NCI-H1417 (cell line): ENCODE data around the gene PLA2G4A.

Experiments used
- DNase-seq, 3 experiments: peaks; one replicate each; lab custom pipeline; 2025; lab: John Stamatoyannopoulos, UW

Gene PLA2G4A

GRCh38 chr1:186834399-186834958 lies 5.7 kb downstream of the PLA2G4A start:
- no peak for DNase-seq

GRCh38 chr1:186835448-186835847 lies 6.7 kb downstream of the PLA2G4A start:
- DNase-seq = no peak

GRCh38 chr1:186837806-186838205 lies 9.1 kb downstream of the PLA2G4A start:
- no peak for DNase-seq

- DNase-seq = peak in 2 of 3 experiments; percentile 2 to 48
These were observed 9.8 kb downstream of the PLA2G4A start for GRCh38 chr1:186838380-186839040.

- DNase-seq = no peak
These were observed 10.3 kb downstream of the PLA2G4A start for GRCh38 chr1:186839041-186839400.

GRCh38 chr1:186841599-186841998 lies 12.8 kb downstream of the PLA2G4A start:
- no peak for DNase-seq

- no peak for DNase-seq
These were observed 13.8 kb downstream of the PLA2G4A start for GRCh38 chr1:186842547-186842946.

- no peak for DNase-seq
These were observed 14.5 kb downstream of the PLA2G4A start for GRCh38 chr1:186843226-186843625.

- DNase-seq = no peak
These were observed 15.2 kb downstream of the PLA2G4A start for GRCh38 chr1:186843931-186844330.

GRCh38 chr1:186845576-186846210 lies 16.9 kb downstream of the PLA2G4A start:
- no peak for DNase-seq

- no peak for DNase-seq
These were observed 19.9 kb downstream of the PLA2G4A start for GRCh38 chr1:186848509-186849130.

- DNase-seq = no peak
These were observed 20.5 kb downstream of the PLA2G4A start for GRCh38 chr1:186849271-186849671.

GRCh38 chr1:186849826-186850225 lies 21.1 kb downstream of the PLA2G4A start:
- DNase-seq = no peak

- no peak for DNase-seq
These were observed 25.4 kb downstream of the PLA2G4A start for GRCh38 chr1:186854102-186854501.

- DNase-seq = no peak
These were observed 30.2 kb downstream of the PLA2G4A start for GRCh38 chr1:186858923-186859322.

GRCh38 chr1:186859995-186860394 lies 31.2 kb downstream of the PLA2G4A start:
- DNase-seq = no peak

- DNase-seq = no peak
These were observed 35.5 kb downstream of the PLA2G4A start for GRCh38 chr1:186864296-186864695.

GRCh38 chr1:186865253-186865652 lies 36.5 kb downstream of the PLA2G4A start:
- no peak for DNase-seq

- no peak for DNase-seq
These were observed 37.1 kb downstream of the PLA2G4A start for GRCh38 chr1:186865857-186866256.

GRCh38 chr1:186869526-186870228 lies 40.9 kb downstream of the PLA2G4A start:
- DNase-seq = no peak

- no peak for DNase-seq
These were observed 43.0 kb downstream of the PLA2G4A start for GRCh38 chr1:186871784-186872183.

- DNase-seq = no peak
These were observed 43.5 kb downstream of the PLA2G4A start for GRCh38 chr1:186872291-186872690.

GRCh38 chr1:186873687-186874086 lies 44.9 kb downstream of the PLA2G4A start:
- no peak for DNase-seq
